Measurements from ENCODE around the gene P2RY11.

Gene P2RY11

DNA sequence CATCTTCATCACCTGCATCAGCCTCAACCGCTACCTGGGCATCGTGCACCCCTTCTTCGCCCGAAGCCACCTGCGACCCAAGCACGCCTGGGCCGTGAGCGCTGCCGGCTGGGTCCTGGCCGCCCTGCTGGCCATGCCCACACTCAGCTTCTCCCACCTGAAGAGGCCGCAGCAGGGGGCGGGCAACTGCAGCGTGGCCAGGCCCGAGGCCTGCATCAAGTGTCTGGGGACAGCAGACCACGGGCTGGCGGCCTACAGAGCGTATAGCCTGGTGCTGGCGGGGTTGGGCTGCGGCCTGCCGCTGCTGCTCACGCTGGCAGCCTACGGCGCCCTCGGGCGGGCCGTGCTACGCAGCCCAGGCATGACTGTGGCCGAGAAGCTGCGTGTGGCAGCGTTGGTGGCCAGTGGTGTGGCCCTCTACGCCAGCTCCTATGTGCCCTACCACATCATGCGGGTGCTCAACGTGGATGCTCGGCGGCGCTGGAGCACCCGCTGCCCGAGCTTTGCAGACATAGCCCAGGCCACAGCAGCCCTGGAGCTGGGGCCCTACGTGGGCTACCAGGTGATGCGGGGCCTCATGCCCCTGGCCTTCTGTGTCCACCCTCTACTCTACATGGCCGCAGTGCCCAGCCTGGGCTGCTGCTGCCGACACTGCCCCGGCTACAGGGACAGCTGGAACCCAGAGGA, 2.6 kb downstream of the P2RY11 start:
- DNase-seq: no peak

DNA sequence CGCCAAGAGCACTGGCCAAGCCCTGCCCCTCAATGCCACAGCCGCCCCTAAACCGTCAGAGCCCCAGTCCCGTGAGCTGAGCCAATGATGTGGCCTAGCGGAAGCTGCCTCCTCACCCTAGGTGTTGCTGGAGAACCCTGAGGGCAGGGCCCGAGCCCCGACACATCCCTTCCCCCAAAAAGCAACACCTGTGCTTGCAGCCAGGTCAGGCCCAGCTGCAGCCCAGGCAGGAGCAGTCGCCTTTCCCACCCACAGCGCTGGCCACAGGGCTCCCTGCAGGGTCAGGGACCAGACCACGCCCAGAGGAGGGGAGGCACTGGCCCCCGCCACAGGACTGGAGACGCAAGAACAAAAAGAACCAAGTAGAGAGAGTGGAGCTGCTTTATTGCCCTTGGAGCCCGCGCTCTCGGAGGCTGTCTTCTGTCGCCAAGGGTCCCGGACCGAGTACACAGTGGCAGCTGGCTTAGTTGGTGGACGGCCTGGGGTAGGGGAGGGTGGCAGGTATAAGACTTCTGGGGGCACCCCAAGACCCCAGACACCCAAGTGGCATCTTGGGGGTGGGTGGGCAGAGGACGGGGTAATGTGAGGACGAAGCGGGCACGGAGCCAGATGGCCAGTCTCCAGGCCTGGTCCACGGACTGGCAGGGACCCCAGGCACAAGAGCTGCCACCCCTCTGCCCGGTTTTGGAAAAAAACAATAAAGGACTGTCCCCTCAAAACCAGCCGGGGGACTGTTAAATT, 3.3 kb downstream of the P2RY11 start:
- no peak for DNase-seq

DNA sequence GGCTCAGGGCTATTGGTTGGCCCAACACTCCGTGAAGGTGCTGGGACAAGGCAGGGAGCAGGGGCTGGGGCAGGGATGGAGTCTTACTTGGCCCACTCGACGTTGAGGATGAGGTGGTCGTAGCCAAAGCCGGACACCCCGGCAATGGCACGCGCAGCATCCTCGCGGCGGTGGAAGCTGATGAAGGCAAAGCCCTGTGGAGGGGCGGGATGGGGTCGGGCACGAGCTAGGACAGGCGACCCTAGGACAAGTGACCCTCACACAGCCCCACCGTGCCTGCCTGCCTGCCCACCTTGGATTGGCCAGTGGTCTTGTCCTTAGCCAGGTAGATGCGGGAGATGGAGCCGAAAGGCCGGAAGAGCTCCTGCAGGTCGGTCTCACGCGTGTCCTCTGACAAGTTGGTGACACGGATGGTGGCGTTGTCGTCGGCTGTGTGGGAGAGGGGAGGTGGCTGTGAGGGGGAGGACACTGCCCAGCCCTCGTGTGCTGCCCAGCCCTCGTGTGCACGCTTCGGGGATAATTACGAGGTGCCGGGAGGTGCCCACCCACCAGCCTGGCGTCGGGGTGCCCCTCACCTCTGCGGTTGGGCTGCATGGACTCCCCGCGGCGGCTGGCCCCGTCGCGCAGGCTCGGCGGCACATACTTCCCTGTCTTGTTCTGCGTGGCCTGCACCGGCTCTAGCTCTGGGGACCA, 4.0 kb downstream of the P2RY11 start:
- no peak for DNase-seq

DNA sequence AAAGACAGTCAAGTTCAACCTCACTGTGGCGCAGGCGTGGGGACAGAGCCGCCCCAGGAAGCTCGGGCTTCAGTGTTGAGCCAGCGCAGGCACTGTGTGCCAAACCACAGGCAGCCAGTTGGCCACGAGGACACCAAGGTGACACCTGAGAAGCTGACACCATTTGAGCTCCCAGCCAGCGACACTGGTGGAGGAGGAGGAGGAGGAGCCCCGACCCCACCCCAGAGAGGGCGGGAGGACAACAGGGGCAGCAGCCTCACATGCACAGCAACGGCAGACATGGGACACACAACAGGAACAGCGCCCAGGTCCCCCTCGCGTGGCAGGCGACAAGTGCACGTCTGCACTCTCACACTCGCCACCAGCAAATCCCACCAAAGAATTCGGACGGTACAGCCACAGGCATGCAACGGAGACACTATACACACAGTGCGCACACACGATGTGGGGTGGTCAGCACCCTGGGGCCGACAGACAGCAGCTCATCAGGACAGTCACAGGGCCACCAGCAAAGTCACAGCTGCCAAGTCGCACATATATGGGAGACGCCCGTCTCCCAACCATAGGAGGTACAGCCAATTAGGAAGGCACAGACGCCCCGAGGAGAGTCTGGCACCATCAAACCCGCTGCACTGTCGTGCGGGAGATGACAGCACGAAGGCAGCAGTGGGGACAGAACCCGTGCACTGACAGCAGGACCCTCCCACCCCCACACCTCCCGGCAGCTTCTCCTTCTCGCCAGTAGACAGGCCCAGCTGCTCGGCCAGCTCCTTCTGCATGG, 4.8 kb downstream of the P2RY11 start:
- DNase-seq: no peak

DNA sequence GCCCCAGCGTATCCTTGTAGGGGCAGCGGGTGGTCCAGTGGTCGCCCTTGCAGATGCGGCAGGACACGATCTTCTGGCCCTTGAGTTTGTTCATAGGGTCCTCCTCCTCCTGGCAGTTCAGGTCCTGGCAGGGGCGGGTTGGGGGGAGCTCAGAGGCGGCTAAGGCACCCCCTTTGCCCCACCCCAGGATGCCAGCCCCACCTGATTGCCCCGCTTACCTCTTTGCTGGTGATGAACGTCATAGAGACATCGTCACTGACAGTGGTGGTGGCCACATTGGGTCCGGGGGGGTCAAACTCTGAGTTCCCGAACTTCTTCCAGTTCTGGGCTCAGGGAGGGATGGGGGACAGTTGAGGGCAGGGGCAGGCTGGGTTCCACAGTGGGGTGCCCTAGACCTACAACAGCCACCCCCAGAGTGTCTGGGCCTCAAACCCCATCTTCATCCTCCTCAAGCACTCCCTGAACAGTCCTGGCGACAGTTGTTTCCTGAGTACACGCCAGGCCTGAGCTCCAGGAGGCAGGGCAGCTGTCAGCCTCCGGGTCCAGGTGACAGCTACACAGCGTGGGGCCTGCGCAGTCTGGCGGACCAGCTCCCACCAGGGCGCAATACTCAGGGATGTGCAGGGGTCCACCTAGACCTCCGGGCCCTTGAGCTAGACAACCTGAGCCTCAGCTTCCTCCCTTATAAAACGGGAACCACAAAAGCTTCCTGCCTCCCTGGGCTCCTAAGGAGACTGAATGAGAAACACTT, 5.5 kb downstream of the P2RY11 start:
- no peak for DNase-seq

DNA sequence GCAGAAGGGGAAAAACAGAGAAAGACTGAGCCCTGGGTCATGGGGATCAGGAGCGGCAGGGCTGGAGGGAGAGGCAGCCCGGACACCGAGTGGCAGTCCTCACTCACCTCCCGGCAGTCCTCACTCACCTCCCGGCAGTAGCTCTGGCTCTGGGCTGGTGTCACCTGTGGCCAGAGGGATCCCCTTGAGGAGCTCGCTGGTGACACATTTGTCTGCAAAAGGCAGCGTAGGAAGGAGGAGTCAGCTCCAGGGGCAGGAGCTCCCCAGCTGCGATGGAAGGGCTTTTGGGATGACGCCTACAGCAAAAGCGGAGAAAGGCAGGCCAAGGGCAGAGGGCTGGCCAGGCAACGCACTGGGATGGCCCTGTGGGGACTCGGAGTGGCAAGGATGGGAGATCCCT, 7.5 kb downstream of the P2RY11 start:
- DNase-seq: no peak

DNA sequence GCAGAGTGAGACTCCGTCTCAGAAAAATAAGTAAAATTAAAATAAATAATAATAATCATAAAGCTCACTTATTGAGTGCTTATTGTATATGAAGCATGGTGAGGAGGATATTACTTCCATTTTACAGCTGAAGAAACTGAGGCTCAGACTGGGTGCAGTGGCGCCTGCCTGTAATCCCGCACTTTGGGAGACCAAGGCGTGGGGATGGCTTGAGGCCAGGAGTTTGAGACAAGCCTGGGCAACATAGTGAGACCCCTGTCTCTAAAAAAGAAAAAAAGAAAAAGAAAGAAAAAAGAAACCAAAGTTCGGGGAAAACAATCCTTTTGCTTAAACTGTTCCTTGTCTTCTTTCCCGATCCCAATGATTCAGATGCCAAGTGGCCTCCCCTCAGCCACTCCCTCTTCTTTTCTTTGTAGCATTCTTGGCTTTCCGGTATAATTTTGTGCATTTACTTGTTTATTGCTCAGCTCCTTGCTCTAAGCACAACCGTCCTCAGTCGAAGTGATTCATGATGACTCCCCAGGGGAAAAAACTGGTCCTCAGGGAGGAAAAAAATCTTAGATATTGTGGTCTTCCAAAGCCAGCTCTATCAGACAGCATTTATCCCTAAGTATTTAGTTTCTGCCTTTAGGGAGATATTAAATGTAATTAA, 9.2 kb downstream of the P2RY11 start:
- DNase-seq: no peak

DNA sequence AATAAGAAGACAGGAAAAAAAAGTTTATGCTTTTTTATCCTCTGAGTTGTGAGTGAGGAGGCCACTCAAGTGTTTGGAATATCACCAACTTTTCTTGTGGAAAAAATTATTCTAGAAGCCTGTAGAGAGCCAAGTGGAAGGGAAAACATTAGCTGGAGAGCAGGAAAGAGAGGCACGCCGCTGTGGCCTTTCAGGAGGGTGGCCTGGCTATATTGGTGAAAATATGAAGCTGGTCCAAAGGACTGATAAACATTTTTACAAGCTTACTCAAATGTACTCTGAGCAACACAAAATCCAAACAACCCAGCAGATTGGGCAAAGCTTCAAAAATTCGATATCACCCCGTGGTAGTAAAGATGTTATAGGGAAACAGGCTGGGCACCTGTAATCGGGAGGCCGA, 10.6 kb downstream of the P2RY11 start:
- DNase-seq: no peak

DNA sequence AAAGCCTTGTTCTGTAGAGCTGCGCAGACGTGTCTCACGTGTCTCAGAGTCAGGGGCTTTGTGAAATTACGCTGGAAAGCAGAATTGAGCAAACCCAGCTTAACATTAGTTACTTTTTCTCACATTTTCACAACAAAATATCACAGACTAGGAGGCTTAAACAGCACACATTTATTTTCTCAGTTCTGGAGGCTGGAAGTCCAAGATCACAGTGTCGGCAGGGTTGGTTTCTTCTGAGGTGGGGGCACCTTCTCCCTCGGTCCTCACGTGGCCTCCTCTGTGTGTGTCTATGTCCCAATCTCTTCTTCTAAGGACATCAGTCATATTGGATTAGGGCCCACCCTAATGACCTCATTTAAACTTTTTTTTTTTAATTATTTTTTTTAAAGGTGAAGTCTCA, 12.9 kb downstream of the P2RY11 start:
- no peak for DNase-seq

DNA sequence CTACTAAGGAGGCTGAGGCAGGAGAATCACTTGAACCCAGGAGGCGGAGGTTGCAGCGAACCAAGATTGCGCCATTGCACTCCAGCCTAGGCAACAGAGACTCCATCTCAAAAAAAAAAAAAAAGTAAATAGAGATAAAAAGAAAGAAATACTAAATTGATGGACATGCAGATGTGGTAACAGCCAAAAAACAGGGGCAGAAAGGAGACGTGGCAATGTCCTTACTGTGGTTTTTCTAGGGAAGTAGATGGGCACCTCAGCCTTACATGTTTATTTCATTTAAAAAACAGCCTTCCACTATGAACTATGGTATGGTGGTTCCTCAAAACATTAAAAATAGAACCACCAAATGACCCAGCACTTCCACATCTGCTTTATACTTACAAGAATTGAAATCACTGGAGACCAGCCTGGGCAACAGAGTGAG, 14.7 kb downstream of the P2RY11 start:
- no peak for DNase-seq

DNA sequence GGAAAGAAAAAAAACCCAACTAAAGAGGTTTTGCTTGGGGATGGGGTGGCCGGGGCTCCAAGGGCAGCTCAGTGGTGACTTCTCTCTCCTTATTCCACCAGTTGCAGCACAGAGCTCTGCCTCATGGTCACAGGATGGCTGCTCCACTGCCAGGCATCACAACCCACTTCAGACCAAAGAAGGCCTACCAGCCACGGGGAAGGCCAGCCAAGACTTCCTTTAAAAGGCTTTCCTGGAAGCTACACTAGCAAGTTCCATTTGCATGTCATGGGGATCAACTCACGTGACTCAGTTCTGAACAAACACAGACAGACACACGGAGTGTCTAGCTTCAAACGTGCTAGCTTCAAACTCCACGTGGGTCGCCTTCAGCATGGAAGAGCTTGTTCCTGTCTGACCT, 21.4 kb downstream of the P2RY11 start:
- DNase-seq: no peak

DNA sequence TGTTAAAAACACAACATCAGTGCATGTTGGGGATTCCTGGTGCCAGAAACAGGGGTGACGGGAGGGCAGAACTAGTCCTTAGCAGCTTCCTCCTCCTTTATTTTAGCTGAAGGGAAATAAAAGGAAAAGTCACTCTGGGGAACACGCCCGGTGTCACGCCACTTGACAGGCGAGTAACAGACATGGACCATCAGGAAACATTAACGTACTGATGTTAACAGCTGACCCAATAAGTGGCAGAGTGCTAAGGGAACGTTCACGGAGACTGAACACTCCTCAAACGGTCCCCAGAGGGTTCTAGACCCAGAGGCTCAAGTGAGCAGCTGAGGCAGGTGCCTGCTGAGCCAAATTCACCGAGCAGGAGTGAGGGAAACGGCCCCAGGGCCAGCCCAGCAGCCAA, 22.1 kb downstream of the P2RY11 start:
- no peak for DNase-seq

DNA sequence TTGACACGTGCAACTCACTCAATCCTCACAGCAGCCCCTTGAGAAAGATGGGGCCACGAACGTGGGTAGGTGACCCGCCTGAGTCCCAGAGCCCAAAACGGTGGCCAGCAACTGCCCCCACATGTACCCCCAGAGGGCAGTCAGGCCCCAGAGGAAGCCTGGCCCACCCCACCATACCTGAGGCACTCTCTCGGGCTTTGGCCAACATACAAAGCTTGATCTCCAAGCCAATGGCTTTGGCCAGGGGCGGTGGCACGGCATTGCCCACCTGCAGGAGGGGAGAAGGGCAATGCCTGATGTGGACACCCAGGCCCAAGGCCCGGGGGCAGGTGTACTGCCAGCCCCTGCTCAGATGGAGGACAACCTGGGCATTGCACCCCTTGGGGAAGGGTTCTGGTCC, 22.5 kb downstream of the P2RY11 start:
- no peak for DNase-seq

DNA sequence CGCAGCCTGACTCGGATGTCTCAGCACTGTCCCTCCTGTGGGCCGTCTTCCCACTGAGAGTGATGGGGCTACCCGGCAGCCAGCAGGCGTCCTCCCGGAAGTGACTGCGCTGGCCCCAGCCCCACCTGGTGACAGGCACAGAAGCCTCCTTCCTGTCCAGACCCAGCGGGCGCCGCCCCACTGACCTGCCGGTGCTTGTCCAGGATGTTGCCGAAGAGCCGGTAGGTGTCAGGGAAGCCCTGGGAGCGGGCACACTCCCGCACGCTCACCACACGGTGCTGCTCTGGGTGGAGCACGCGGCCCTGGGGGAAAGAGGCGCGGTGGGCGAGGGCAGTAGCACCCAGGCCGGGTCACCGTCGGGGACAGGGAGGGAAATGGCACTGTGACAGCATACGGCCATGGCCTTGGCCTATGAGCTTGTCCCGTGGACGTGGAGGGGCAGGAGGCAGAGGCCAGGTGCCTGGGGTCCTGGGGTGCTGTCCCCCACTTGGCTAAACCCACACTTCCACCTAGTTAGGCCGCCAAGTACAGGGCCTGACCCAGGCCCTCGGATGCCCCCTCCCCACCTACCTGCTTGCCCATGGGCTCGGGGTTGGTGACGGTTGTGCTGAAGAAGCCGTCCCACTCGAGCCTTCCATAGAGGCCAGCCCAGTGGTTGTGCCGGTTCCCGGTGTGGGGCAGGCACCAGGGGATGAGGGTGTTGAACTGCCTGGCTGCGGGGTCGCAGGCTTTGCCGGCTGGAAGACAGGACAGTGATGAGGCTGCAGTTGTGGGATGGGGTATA, 24.2 kb downstream of the P2RY11 start:
- DNase-seq: no peak

DNA sequence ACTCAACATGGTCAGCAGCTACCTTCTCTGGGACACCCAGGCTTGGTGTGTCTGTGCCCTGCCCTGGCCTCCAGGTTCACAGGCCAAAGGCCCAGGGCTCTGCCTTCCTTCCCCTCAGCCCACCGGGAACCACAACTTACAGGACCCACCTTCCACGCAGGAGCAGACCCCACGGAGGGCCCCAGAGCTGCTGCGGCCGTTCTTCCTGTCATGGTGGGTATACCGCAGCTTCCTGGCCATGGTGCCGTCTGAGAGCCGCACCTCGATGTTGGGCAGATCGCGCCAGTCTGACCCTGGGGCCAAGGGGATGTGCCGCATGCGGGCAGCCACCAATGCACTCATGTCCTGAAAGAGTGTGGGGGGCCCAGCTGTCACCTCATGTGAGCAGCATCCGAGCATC, 25.4 kb downstream of the P2RY11 start:
- DNase-seq: no peak

DNA sequence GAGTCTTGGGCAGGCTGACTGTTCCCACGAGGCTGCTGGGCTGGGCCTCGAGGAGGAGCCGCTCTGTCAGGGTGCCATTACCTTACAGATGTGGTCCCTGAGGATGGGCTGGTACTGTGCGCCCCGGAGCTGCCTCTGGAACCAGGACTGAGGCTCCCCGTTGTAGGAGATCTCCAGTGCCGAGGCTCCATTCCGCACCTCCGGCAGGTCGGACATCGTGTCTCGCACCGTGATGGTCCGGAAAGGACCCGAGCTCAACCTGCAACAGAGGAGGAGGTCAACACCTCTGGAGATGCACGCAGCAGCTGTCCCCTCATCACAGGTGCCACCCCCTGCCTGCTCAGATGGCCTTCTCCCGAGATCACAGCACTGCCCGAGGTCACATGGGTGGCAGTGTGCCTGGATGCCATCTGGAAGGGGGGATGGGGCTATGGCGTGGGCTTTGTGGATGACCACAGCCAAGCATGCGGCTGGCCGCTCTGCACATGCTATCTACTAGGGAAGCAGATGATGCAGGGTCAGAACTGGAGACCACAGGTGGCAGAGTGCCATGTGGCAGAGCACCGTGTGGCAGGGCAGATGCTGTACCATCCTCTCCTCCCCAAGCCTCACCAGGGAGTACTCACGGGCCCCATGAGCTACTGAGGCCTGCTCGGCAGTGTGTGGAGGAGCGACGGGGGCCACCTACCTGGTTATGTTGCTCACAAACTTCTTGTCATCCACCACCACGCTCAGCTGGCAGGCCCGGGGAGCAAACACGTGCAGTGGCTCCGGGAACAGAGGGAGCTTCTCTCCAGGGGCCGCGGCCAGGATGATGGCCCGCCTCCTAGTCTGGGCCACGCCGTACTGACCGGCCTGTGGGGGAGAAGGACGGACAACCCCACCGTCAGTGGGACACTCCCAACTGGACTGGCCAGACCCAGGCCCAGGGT, 26.5 kb downstream of the P2RY11 start:
- no peak for DNase-seq

DNA sequence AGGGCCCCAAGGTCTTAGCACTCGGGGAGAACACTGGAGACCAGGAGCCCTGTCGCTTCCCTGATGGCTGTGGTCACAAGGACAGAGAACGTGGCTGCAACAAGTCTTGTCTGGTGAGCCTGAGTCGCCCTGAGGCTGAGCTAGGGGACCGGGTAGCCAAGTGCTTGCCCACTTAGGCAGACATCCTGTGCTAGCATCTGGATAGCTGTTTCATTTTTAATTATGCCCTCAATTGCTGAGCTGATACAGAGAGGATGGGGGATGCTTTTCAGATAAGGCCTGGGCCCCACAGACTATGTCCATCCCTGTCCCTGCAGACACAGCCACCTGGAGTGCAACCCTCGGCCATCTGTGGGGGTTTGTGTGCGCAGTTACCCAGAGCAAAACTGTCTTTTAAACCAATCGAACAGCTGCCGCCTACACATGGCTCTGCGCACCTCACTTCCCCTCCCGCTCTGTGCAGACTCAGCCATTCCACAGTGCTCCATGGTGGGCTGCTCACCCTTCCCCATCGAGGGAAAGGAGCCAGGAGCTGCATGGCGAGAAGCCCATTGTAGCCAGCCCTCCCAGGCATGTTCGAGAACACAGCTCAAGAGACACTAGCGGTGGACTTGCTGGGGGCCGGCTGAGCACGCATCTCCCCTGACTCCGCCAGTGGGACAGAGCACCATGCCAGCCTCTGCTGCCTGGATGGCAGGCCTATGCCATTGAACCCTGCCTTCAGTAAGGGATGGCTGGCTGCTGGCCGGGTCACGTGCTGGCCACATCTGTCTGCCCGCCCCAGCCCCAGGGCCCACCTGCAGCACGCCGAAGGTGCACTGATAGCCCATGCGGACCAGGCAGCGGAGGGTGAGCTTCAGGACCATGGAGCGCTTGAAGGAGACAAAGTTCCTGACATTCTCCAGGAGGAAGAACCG, 27.6 kb downstream of the P2RY11 start:
- no peak for DNase-seq

DNA sequence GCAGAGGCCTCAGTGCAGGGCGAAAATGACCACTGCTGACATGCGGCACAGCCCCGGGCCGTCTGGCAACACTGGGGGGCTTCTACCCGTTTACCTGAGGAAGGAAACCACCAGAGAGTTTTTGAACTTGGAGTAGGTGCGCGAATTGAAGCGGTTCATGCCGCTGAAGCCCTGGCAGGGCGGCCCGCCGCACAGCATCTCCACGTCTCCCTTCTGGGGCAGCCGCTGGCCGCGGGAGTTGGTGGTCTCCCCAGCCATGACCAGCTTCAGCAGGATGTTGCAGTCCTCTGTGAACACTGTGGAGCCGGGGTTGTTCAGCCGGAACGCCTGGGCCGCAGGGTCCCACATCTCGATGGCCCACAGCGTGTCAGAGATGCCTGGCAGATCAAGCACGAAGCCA, 28.5 kb downstream of the P2RY11 start:
- DNase-seq: no peak

DNA sequence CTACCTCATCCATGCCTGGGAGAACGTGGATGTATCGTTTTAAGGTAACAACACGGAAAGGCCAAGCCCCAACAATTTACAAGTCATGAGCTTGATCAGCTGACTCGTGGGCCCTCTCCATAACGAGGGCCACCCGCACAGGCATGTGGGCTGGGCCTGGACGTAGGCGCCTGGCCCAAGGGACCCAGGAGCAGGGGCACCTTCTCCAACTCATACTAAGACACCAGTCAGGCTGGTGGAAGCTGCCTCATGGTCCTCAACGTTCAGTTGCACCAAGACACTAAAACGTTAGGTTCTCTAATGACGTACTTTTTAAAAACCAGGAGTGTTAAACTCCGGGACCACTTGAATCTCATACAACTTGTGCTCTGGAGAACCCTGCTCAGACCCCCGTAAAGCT, 30.0 kb downstream of the P2RY11 start:
- no peak for DNase-seq

All from activated effector memory CD4-positive, alpha-beta T cell treated with anti-CD3 and anti-CD28 coated beads, Interleukin-2, amount 50 U/mL, for 16 hours (primary cell).